HCT116 (cell line): Measurements from ENCODE around the gene OGG1. TPM values are rescaled to one million over a fixed set of nuclear protein-coding genes. Genes with fewer than 3 reads are reported as not detected.

Experiments used
- ATAC-seq: fragments of 200-7000 bp; cut with Tn5 transposase; 2 replicates; pipeline ENCODE4 v1.9.1; 2020; ENCODE audit warnings: mild to moderate bottlenecking, moderate library complexity
- BruUV-seq: library from RNA; stranded (reverse); fragments of 400-500 nt; replicated peaks from 2 replicates; lab custom pipeline; 2021; lab: Mats Ljungman, UMichigan
- CTCF ChIA-PET: fragments of 300-600 bp; sonication (Branson Sonifier 250); formaldehyde crosslinking; loops from one replicate; lab custom pipeline; 2021; ENCODE audit warnings: antibody characterized with exemption; lab: Charles Lee
- POLR2A ChIA-PET: fragments of 300-600, 350-600 bp; sonication (Branson Sonifier 250); formaldehyde crosslinking; loops from one replicate; lab custom pipeline; 2021; ENCODE audit warnings: antibody characterized with exemption; lab: Charles Lee
- RAD21 ChIA-PET, 2 experiments: fragments of 300-600 bp; sonication (Branson Sonifier 250); formaldehyde crosslinking; loops; one replicate each; lab custom pipeline; 2023; ENCODE audit warnings: low total read pairs in 2 of 2; ENCODE audit not compliant: uncharacterized antibody in 2 of 2, unreplicated experiment in 2 of 2, low non-redundant PET in 1 of 2; lab: Charles Lee
- DNase-seq: peaks from one replicate; pipeline ENCODE4 v3.0.0-alpha.2; 2010; ENCODE audit warnings: low read depth, low spot score
- H2AFZ ChIP-seq: fragments of 200-600 bp; shearing (Covaris generic), sonication (generic); 2 replicates; pipeline ENCODE4 v1.6.1; 2017; ENCODE audit warnings: low read depth, mixed run types, mixed read lengths, antibody characterized with exemption, low read length; ENCODE audit not compliant: poor library complexity, severe bottlenecking
- H3K27ac ChIP-seq: 2 replicates; pipeline ENCODE4 v1.5.1; 2012; ENCODE audit warnings: low read depth, low read length
- H3K27me3 ChIP-seq: fragments of 200-600 bp; sonication (generic); 2 replicates; pipeline ENCODE4 v1.6.1; 2016; ENCODE audit warnings: mixed run types, low read length, mixed read lengths; ENCODE audit not compliant: insufficient read depth
- H3K36me3 ChIP-seq, 2 experiments: fragments of 200-500 bp in 1 of 2; fragments of 200-600 bp in 1 of 2; sonication (Bioruptor generic) in 1 of 2; sonication (generic) in 1 of 2; 2 replicates each; pipeline versions ENCODE4 v1.5.1 to v1.6.1; 2014 to 2016; ENCODE audit warnings: low read length in 2 of 2, inconsistent platforms in 1 of 2, mixed read lengths in 1 of 2, mixed run types in 1 of 2; ENCODE audit not compliant: insufficient read depth in 2 of 2, control insufficient read depth in 1 of 2
- H3K4me1 ChIP-seq, 2 experiments: fragments of 200-600 bp in 1 of 2; sonication (generic) in 1 of 2; 2 replicates each; pipeline versions ENCODE4 v1.5.1 to v1.6.1; 2012 to 2017; ENCODE audit warnings: low read length in 2 of 2, inconsistent platforms in 1 of 2, mild to moderate bottlenecking in 1 of 2, mixed read lengths in 1 of 2, mixed run types in 1 of 2, moderate library complexity in 1 of 2; ENCODE audit not compliant: insufficient read depth in 2 of 2, control insufficient read depth in 1 of 2
- H3K4me2 ChIP-seq: fragments of 200-600 bp; sonication (generic); 2 replicates; pipeline ENCODE4 v1.6.1; 2017; ENCODE audit warnings: mixed run types, low read length, mixed read lengths
- H3K4me3 ChIP-seq, 2 experiments: fragments of 200-600 bp in 1 of 2; sonication (generic) in 1 of 2; replicated peaks in 1 of 2; 2 replicates each; pipeline ENCODE4 v1.5.1; 2011 to 2016; ENCODE audit warnings: low read length in 2 of 2, control low read depth in 1 of 2, low read depth in 1 of 2, mild to moderate bottlenecking in 1 of 2, mixed read lengths in 1 of 2, mixed run types in 1 of 2
- H3K79me2 ChIP-seq: fragments of 200-600 bp; sonication (generic); 2 replicates; pipeline ENCODE4 v1.6.1; 2017; ENCODE audit warnings: mild to moderate bottlenecking, mixed run types, low read length, moderate library complexity, mixed read lengths; ENCODE audit not compliant: insufficient read depth
- H3K9ac ChIP-seq: fragments of 200-600 bp; sonication (generic); 2 replicates; pipeline ENCODE4 v1.6.1; 2016; ENCODE audit warnings: low read length, mixed read lengths
- H3K9me2 ChIP-seq: fragments of 200-600 bp; sonication (generic), shearing (Covaris generic); 2 replicates; pipeline ENCODE4 v1.6.1; 2017; ENCODE audit warnings: mixed run types, mild to moderate bottlenecking, moderate library complexity; ENCODE audit not compliant: insufficient read depth
- H3K9me3 ChIP-seq, 2 experiments: fragments of 200-500 bp in 1 of 2; fragments of 200-600 bp in 1 of 2; sonication (Bioruptor generic) in 1 of 2; sonication (generic) in 1 of 2; 2 replicates each; pipeline ENCODE4 v1.6.1; 2014 to 2017; ENCODE audit warnings: low read length in 2 of 2, mixed read lengths in 2 of 2, inconsistent platforms in 1 of 2, low read depth in 1 of 2, mild to moderate bottlenecking in 1 of 2, mixed run types in 1 of 2, moderate library complexity in 1 of 2; ENCODE audit not compliant: control insufficient read depth in 1 of 2, insufficient read depth in 1 of 2
- H4K20me1 ChIP-seq: fragments of 200-600 bp; sonication (generic), shearing (Covaris generic); 2 replicates; pipeline ENCODE4 v1.6.1; 2017; ENCODE audit warnings: mixed run types, mild to moderate bottlenecking, moderate library complexity; ENCODE audit not compliant: insufficient read depth
- EZH2phosphoT487 ChIP-seq: fragments of 200-600 bp; IDR thresholded peaks from 2 replicates; pipeline ENCODE4 v1.6.1; 2018; ENCODE audit warnings: antibody characterized with exemption, borderline replicate concordance
- SIN3A ChIP-seq: IDR thresholded peaks from 2 replicates; pipeline ENCODE4 v1.6.1; 2012; ENCODE audit warnings: low read depth
- ZNF274 ChIP-seq: fragments of 200-500 bp; sonication (Bioruptor generic); IDR thresholded peaks from 2 replicates; pipeline ENCODE4 v1.6.1; 2014; ENCODE audit warnings: mild to moderate bottlenecking, low read depth, low read length, inconsistent platforms
- intact Hi-C: fragments of 100-400 bp; cut with micrococcal nuclease; formaldehyde crosslinking; loops from 2 replicates; pipeline ENCODE4 v1.10.0; 2022
- total RNA-seq: library from RNA; stranded (reverse); gene quantifications from one replicate; pipeline ENCODE4 v1.2.1, GENCODE V29; 2021; ENCODE audit not compliant: unreplicated experiment
- TF ChIP-seq, protein P1 (sequence below), 3 experiments: fragments of 200-600 bp in 1 of 3; sonication (generic) in 1 of 3; IDR thresholded peaks in 2 of 3; conservative IDR thresholded peaks in 1 of 3; 2 replicates each; pipeline ENCODE4 v1.5.1; 2012 to 2017; ENCODE audit warnings: low read depth in 2 of 3, low read length in 2 of 3, antibody characterized with exemption in 1 of 3, borderline replicate concordance in 1 of 3, control low read depth in 1 of 3, mild to moderate bottlenecking in 1 of 3, mixed read lengths in 1 of 3, mixed run types in 1 of 3, moderate library complexity in 1 of 3; ENCODE audit not compliant: insufficient read depth in 1 of 3

OGG1 gene
- total RNA-seq, 1 experiment from 2014 or later: 16.3 TPM

DNA sequence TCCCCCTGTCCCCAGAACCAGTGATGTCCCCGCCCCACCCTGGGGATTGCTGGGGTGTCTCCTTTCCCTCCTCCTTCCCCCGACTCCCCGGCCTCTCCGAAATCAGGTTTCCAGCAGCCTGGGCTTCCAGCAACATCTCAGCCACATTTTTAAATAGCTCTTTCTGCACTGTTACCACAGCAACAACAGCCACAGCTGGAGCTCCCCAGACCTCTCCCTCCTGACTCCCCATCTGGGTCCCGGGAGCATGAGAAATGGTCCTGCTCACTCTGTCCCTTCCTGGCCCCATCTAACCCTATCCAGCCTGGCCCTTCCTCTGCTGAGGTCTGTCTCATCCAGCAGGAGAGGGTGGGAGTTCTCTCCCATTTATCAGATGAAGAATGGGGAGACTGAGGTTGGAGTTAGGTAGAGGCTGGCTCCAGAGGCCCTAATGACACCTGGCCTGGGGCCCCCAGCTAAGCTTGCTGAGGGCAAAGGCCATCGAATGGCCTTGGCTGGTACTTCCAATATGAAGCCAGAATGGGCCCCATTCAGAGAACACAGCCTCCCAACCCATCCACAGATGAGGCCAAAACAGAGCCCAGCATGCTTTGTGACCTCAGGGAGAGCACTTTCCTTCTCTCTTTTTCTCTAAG lies 18.5 kb downstream of the OGG1 start:
- Histone ChIP-seq H3K79me2 (peaks cover 7% of the 10 kb centered on the region; the same call in 1 of the 2 replicates), H3K4me2 (peak overlapping the region; percentile 97), H3K4me1 (peaks cover 4 to 24% of the 10 kb centered on the region in 2 experiments), H3K9me2 (no peaks in the 10 kb centered on the region), H2AFZ (no peak overlapping the region), H3K9ac (peak overlapping the region; percentile 86; the same call in 1 of the 2 replicates), H3K27me3 (no peaks in the 10 kb centered on the region), H4K20me1 (no peaks in the 10 kb centered on the region), H3K9me3 (no peaks in the 10 kb centered on the region), H3K36me3 (0 out of 4 replicates have a peak, but pooled peaks cover 0 to 4% of the 10 kb centered on the region in 2 experiments), H3K4me3 (peak overlapping the region in 1 of 2 experiments; percentile 73; a peak in 1 of 4 replicates)
- RAD21 ChIA-PET: no interaction called here
- intact Hi-C loops: no loop called here
- no TSS peak for BruUV-seq
- no peak for DNase-seq
- POLR2A ChIA-PET: no interaction called here
- CTCF ChIA-PET: no interaction called here
- no peak for ATAC-seq
- no peak for TF ChIP-seq SIN3A
- TF ChIP-seq, all 23 proteins: peak for 0
- no peak overlapping the region for H3K27ac ChIP-seq

DNA sequence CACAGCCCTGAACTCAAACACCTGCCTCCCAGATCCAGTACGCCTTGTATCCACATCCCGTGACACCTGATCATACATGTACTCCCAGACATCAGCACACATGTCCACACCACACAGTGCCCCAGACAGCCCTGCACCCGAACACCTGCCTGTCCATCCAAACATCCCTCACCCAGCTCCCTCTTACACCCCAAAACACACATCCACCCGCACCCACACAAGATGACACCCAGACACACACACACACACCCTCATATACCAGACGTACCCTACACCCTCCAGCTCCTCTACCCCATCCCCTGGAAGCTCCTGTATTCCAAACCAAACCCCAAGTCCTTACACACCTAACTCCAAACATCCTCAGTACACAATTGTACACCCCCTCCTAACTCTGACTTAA lies 19.3 kb downstream of the OGG1 start:
- RAD21 ChIA-PET: no interaction called here
- no peaks in the 10 kb centered on the region for H4K20me1 ChIP-seq
- no peak overlapping the region for H2AFZ ChIP-seq
- no peak overlapping the region for H3K27ac ChIP-seq
- no TSS peak for BruUV-seq
- H3K9me3 ChIP-seq: no peaks in the 10 kb centered on the region
- no peaks in the 10 kb centered on the region for H3K9me2 ChIP-seq
- CTCF ChIA-PET: no interaction called here
- POLR2A ChIA-PET: no interaction called here
- H3K27me3 ChIP-seq: no peaks in the 10 kb centered on the region
- ATAC-seq: peak; percentile 5
- peak overlapping the region; percentile 70 to 73 for H3K4me3 ChIP-seq
- DNase-seq: no peak
- peak overlapping the region; percentile 86 for H3K9ac ChIP-seq
- 0 out of 4 replicates have a peak, but pooled peaks cover 0 to 4% of the 10 kb centered on the region in 2 experiments for H3K36me3 ChIP-seq
- TF ChIP-seq, protein P1, sequence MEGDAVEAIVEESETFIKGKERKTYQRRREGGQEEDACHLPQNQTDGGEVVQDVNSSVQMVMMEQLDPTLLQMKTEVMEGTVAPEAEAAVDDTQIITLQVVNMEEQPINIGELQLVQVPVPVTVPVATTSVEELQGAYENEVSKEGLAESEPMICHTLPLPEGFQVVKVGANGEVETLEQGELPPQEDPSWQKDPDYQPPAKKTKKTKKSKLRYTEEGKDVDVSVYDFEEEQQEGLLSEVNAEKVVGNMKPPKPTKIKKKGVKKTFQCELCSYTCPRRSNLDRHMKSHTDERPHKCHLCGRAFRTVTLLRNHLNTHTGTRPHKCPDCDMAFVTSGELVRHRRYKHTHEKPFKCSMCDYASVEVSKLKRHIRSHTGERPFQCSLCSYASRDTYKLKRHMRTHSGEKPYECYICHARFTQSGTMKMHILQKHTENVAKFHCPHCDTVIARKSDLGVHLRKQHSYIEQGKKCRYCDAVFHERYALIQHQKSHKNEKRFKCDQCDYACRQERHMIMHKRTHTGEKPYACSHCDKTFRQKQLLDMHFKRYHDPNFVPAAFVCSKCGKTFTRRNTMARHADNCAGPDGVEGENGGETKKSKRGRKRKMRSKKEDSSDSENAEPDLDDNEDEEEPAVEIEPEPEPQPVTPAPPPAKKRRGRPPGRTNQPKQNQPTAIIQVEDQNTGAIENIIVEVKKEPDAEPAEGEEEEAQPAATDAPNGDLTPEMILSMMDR (IDR thresholded peaks at IDR 0.05 in 2 of 3, conservative IDR thresholded peaks at IDR 0.05 in 1 of 3; ENCODE audit: borderline replicate concordance in 1 of 3, insufficient read depth in 1 of 3, low read depth in 2 of 3, low read length in 2 of 3): no peak
- TF ChIP-seq EZH2phosphoT487 (no peak), ZNF274 (no peak)
- H3K4me1 ChIP-seq: peaks cover 4 to 24% of the 10 kb centered on the region in 2 experiments
- peaks cover 7% of the 10 kb centered on the region; the same call in 1 of the 2 replicates for H3K79me2 ChIP-seq
- H3K4me2 ChIP-seq: peak overlapping the region; percentile 97
- intact Hi-C loops: no loop called here
